ENCODE results near the gene YOD1. TPM values are rescaled to one million over a fixed set of nuclear protein-coding genes. Genes with fewer than 3 reads are reported as not detected.

The YOD1 gene
- total RNA-seq, 1 experiment from 2014 or later, result 11.8 TPM

GRCh38 chr1:207007352-207008033 lies 43.5 kb downstream of the YOD1 start:
- Mint-ChIP-seq H3K27me3 (ENCODE audit: insufficient read depth, unreplicated experiment) (no peaks in the 10 kb centered on the region), H3K27ac (ENCODE audit: unreplicated experiment) (peak overlapping the region; percentile 97), H3K9me3 (ENCODE audit: unreplicated experiment) (peaks cover 9% of the 10 kb centered on the region), H3K4me3 (ENCODE audit: unreplicated experiment) (peak overlapping the region; percentile 31), H3K36me3 (ENCODE audit: insufficient read depth, unreplicated experiment) (peaks cover 5% of the 10 kb centered on the region), H3K4me1 (ENCODE audit: low read depth, unreplicated experiment) (peaks cover 49% of the 10 kb centered on the region)
- POLR2A ChIA-PET, result interaction anchor here (1.0 to 1.6 kb wide), 3 partner anchors 17 to 46 kb away, joined by 4 to 7 read pairs (median 5); partner anchors contain the start of genes C1orf116 and PFKFB2
- no peaks in the 10 kb centered on the region for H3K36me3 ChIP-seq (ENCODE audit: control insufficient read depth, insufficient read depth, low read length)
- no peaks in the 10 kb centered on the region for H3K27me3 ChIP-seq (replicated peaks; ENCODE audit: control insufficient read depth, insufficient read depth, low read length)
- DNase-seq, result peak; percentile 76 to 81
- no peak for TF ChIP-seq CTCF (IDR thresholded peaks at IDR 0.05; ENCODE audit: insufficient read depth in 1 of 2, low read depth in 1 of 2, low read length in 1 of 2, severe bottlenecking in 1 of 2, unreplicated experiment in 1 of 2)
- no peak overlapping the region for H3K4me3 ChIP-seq (ENCODE audit: low read depth, low read length)
- TSS peak; percentile 93 for BruUV-seq (replicated peaks)
- intact Hi-C loops (cut with micrococcal nuclease; ENCODE audit: unreplicated experiment), result loop anchor here (1.0 kb wide), 4 partner anchors 13 to 46 kb away; partner anchors contain the start of gene PFKFB2
- H3K4me1 ChIP-seq, result peaks cover 72% of the 10 kb centered on the region
- H3K9me3 ChIP-seq, result peaks cover 7% of the 10 kb centered on the region; the same call in 1 of the 2 replicates
- CTCF ChIA-PET, result interaction anchor here (1.1 kb wide), 1 partner anchor 25 kb away, joined by 4 read pairs; no protein-coding TSS in a partner anchor

GRCh38 chr1:207006914-207007313 lies 44.1 kb downstream of the YOD1 start:
- no peak for DNase-seq
- intact Hi-C loops (cut with micrococcal nuclease; ENCODE audit: unreplicated experiment), result loop anchor here (1.0 kb wide), 4 partner anchors 13 to 46 kb away; partner anchors contain the start of gene PFKFB2
- Histone ChIP-seq H3K9me3 (peaks cover 7% of the 10 kb centered on the region; the same call in 1 of the 2 replicates), H3K36me3 (ENCODE audit: control insufficient read depth, insufficient read depth, low read length) (no peaks in the 10 kb centered on the region), H3K4me1 (peaks cover 76% of the 10 kb centered on the region), H3K27me3 (replicated peaks; ENCODE audit: control insufficient read depth, insufficient read depth, low read length) (no peaks in the 10 kb centered on the region), H3K4me3 (ENCODE audit: low read depth, low read length) (no peak overlapping the region)
- ChIA-PET CTCF (interaction anchor here (1.1 kb wide), 1 partner anchor 25 kb away, joined by 4 read pairs; no protein-coding TSS in a partner anchor), POLR2A (interaction anchor here (1.0 to 1.6 kb wide), 3 partner anchors 18 to 46 kb away, joined by 4 to 7 read pairs (median 5); partner anchors contain the start of genes C1orf116 and PFKFB2)
- Mint-ChIP-seq H3K36me3 (ENCODE audit: insufficient read depth, unreplicated experiment) (peaks cover 5% of the 10 kb centered on the region), H3K27me3 (ENCODE audit: insufficient read depth, unreplicated experiment) (no peaks in the 10 kb centered on the region), H3K27ac (ENCODE audit: unreplicated experiment) (peak overlapping the region; percentile 97), H3K4me3 (ENCODE audit: unreplicated experiment) (peak overlapping the region; percentile 31), H3K4me1 (ENCODE audit: low read depth, unreplicated experiment) (peaks cover 55% of the 10 kb centered on the region), H3K9me3 (ENCODE audit: unreplicated experiment) (peaks cover 9% of the 10 kb centered on the region)
- TF ChIP-seq CTCF (IDR thresholded peaks at IDR 0.05; ENCODE audit: insufficient read depth in 1 of 2, low read depth in 1 of 2, low read length in 1 of 2, severe bottlenecking in 1 of 2, unreplicated experiment in 1 of 2), result no peak
- TSS peak; percentile 87 for BruUV-seq (replicated peaks)

GRCh38 chr1:207006083-207006482 lies 44.9 kb downstream of the YOD1 start:
- peaks cover 5% of the 10 kb centered on the region for H3K36me3 Mint-ChIP-seq (ENCODE audit: insufficient read depth, unreplicated experiment)

More at GRCh38 chr1:207006083-207006482, 44.9 kb downstream of the YOD1 start:
- Mint-ChIP-seq H3K4me1 (ENCODE audit: low read depth, unreplicated experiment) (peaks cover 63% of the 10 kb centered on the region), H3K27ac (ENCODE audit: unreplicated experiment) (peak overlapping the region; percentile 97), H3K4me3 (ENCODE audit: unreplicated experiment) (no peak overlapping the region), H3K27me3 (ENCODE audit: insufficient read depth, unreplicated experiment) (no peaks in the 10 kb centered on the region), H3K9me3 (ENCODE audit: unreplicated experiment) (peaks cover 9% of the 10 kb centered on the region)
- CTCF ChIA-PET, result interaction anchor here (0.8 kb wide), 2 partner anchors 19 to 96 kb away, joined by 3 read pairs; no protein-coding TSS in a partner anchor
- Histone ChIP-seq H3K27me3 (replicated peaks; ENCODE audit: control insufficient read depth, insufficient read depth, low read length) (no peaks in the 10 kb centered on the region), H3K9me3 (peaks cover 7% of the 10 kb centered on the region; the same call in 1 of the 2 replicates), H3K36me3 (ENCODE audit: control insufficient read depth, insufficient read depth, low read length) (no peaks in the 10 kb centered on the region), H3K4me1 (peaks cover 76% of the 10 kb centered on the region), H3K4me3 (ENCODE audit: low read depth, low read length) (no peak overlapping the region)
- POLR2A ChIA-PET, result interaction anchor here (1.2 to 1.6 kb wide), 2 partner anchors 19 to 47 kb away, joined by 4 to 5 read pairs; partner anchors contain the start of gene PFKFB2
- intact Hi-C loops (cut with micrococcal nuclease; ENCODE audit: unreplicated experiment), result no loop called here
- DNase-seq, result no peak
- BruUV-seq (replicated peaks), result no TSS peak
- no peak for TF ChIP-seq CTCF (IDR thresholded peaks at IDR 0.05; ENCODE audit: insufficient read depth in 1 of 2, low read depth in 1 of 2, low read length in 1 of 2, severe bottlenecking in 1 of 2, unreplicated experiment in 1 of 2)
